Testis (tissue), 2 donors: ENCODE results near the gene HMGXB3.

Experiments used
- POLR2A ChIP-seq: fragments of 450-650 bp; IDR thresholded peaks from one replicate; pipeline ENCODE4 v1.6.1; 2017; ENCODE audit warnings: antibody characterized with exemption, mild to moderate bottlenecking, moderate library complexity
- TF ChIP-seq, protein P1 (sequence below), 3 experiments: fragments of 450-650 bp in 2 of 3; fragments of 200-600 bp in 1 of 3; sonication (generic) in 1 of 3; IDR thresholded peaks; one replicate each; pipeline ENCODE4 v1.5.1; 2016 to 2019; ENCODE audit warnings: antibody characterized with exemption in 3 of 3, mild to moderate bottlenecking in 2 of 3, moderate library complexity in 1 of 3

- TF ChIP-seq, protein P1, sequence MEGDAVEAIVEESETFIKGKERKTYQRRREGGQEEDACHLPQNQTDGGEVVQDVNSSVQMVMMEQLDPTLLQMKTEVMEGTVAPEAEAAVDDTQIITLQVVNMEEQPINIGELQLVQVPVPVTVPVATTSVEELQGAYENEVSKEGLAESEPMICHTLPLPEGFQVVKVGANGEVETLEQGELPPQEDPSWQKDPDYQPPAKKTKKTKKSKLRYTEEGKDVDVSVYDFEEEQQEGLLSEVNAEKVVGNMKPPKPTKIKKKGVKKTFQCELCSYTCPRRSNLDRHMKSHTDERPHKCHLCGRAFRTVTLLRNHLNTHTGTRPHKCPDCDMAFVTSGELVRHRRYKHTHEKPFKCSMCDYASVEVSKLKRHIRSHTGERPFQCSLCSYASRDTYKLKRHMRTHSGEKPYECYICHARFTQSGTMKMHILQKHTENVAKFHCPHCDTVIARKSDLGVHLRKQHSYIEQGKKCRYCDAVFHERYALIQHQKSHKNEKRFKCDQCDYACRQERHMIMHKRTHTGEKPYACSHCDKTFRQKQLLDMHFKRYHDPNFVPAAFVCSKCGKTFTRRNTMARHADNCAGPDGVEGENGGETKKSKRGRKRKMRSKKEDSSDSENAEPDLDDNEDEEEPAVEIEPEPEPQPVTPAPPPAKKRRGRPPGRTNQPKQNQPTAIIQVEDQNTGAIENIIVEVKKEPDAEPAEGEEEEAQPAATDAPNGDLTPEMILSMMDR (IDR thresholded peaks at IDR 0.05): no peak
- TF ChIP-seq POLR2A: no peak
Measured at GRCh38 chr5:149988126-149988525, 12.4 kb upstream of the HMGXB3 start.
